ENCODE data around the gene THAP11.
"Not testable (repeated sequence)": the region's sequence is repeated elsewhere in the genome, so short reads cannot be mapped to it uniquely, and the experiment has no call there.

THAP11 gene

DNA sequence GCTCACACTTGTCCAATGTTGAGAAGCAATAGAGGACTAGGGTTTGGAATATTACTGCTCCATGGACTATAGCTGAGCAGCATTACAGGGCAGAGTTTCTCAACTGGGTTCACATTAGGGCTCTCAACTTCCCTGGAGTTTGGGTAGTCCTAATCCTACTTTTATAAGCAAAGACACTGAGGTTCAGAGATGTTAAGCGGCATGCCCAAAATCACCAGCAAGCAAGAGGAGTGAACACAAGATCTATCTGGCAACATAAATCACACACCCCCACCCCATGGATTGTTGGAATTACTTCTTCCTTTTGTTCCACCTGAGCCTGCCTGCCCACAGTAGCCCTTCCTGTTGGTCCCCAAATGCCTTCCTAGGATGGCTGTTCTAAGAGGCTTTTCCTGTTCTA is 30.2 kb upstream of the THAP11 start:
- H3K4me3 ChIP-seq (ENCODE audit: low read depth, low read length), result no peak overlapping the region
- no peaks in the 10 kb centered on the region for H3K9me3 ChIP-seq (ENCODE audit: control insufficient read depth, insufficient read depth, low read length)
- H3K36me3 ChIP-seq (ENCODE audit: control insufficient read depth, insufficient read depth, low read length), result no peaks in the 10 kb centered on the region

GRCh38 chr16:67814567-67814966 is 27.6 kb upstream of the THAP11 start:
- no peak overlapping the region for H3K9ac ChIP-seq (ENCODE audit: low read depth, low read length)

More for the DNA sequence above, 30.2 kb upstream of the THAP11 start:
- H3K27me3 ChIP-seq (ENCODE audit: control insufficient read depth, insufficient read depth, low read length), result no peaks in the 10 kb centered on the region
- H3K9ac ChIP-seq (ENCODE audit: low read depth, low read length), result no peak overlapping the region
- peaks cover 2% of the 10 kb centered on the region for H3K4me1 ChIP-seq (ENCODE audit: control insufficient read depth, insufficient read depth, low read length)

GRCh38 chr16:67820608-67821259 is 21.4 kb upstream of the THAP11 start:
- H3K9ac ChIP-seq (ENCODE audit: low read depth, low read length), result no peak overlapping the region
- peaks cover 2% of the 10 kb centered on the region for H3K4me1 ChIP-seq (ENCODE audit: control insufficient read depth, insufficient read depth, low read length)
- H3K36me3 ChIP-seq (ENCODE audit: control insufficient read depth, insufficient read depth, low read length), result no peaks in the 10 kb centered on the region
- no peaks in the 10 kb centered on the region for H3K9me3 ChIP-seq (ENCODE audit: control insufficient read depth, insufficient read depth, low read length)
- no peaks in the 10 kb centered on the region for H3K27me3 ChIP-seq (ENCODE audit: control insufficient read depth, insufficient read depth, low read length)
- no peak overlapping the region for H3K4me3 ChIP-seq (ENCODE audit: low read depth, low read length)

More at GRCh38 chr16:67814567-67814966, 27.6 kb upstream of the THAP11 start:
- Histone ChIP-seq H3K27me3 (ENCODE audit: control insufficient read depth, insufficient read depth, low read length) (no peaks in the 10 kb centered on the region), H3K9me3 (ENCODE audit: control insufficient read depth, insufficient read depth, low read length) (no peaks in the 10 kb centered on the region), H3K4me3 (ENCODE audit: low read depth, low read length) (no peak overlapping the region), H3K4me1 (ENCODE audit: control insufficient read depth, insufficient read depth, low read length) (peaks cover 2% of the 10 kb centered on the region), H3K36me3 (ENCODE audit: control insufficient read depth, insufficient read depth, low read length) (no peaks in the 10 kb centered on the region)

DNA sequence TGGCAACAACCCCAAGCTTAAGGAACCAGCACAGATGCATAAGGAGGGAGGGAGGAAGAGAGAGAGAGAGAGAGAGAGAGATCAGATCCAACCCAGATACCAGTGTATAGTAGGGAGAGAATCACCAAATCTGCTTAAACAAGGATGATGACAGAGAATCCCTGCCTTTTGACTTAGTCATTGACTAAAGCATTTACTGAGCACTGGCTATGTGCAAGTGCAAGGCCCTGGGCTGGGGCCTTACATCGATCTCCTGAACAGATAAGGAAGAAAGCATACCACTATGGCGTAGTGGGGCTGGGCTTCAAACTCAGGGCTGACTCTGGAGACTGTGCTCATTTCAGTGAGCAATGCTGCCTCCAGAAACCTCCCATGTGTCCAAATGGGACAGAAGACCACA is 19.6 kb upstream of the THAP11 start:
- H3K36me3 ChIP-seq (ENCODE audit: control insufficient read depth, insufficient read depth, low read length), result peaks cover 8% of the 10 kb centered on the region
- H3K9ac ChIP-seq (ENCODE audit: low read depth, low read length), result no peak overlapping the region
- no peaks in the 10 kb centered on the region for H3K9me3 ChIP-seq (ENCODE audit: control insufficient read depth, insufficient read depth, low read length)
- no peaks in the 10 kb centered on the region for H3K27me3 ChIP-seq (ENCODE audit: control insufficient read depth, insufficient read depth, low read length)
- no peaks in the 10 kb centered on the region for H3K4me1 ChIP-seq (ENCODE audit: control insufficient read depth, insufficient read depth, low read length)
- no peak overlapping the region for H3K4me3 ChIP-seq (ENCODE audit: low read depth, low read length)

- no peak overlapping the region for H3K4me3 ChIP-seq (ENCODE audit: low read depth, low read length)
- H3K27me3 ChIP-seq (ENCODE audit: control insufficient read depth, insufficient read depth, low read length), result no peaks in the 10 kb centered on the region
- no peaks in the 10 kb centered on the region for H3K4me1 ChIP-seq (ENCODE audit: control insufficient read depth, insufficient read depth, low read length)
- H3K9ac ChIP-seq (ENCODE audit: low read depth, low read length), result no peak overlapping the region
- peaks cover 29% of the 10 kb centered on the region for H3K36me3 ChIP-seq (ENCODE audit: control insufficient read depth, insufficient read depth, low read length)
- H3K9me3 ChIP-seq (ENCODE audit: control insufficient read depth, insufficient read depth, low read length), result no peaks in the 10 kb centered on the region
Observed at GRCh38 chr16:67825119-67825518, 17.0 kb upstream of the THAP11 start.

- H3K36me3 ChIP-seq (ENCODE audit: control insufficient read depth, insufficient read depth, low read length), result peaks cover 36% of the 10 kb centered on the region
Observed at GRCh38 chr16:67825906-67826305, 16.2 kb upstream of the THAP11 start.

DNA sequence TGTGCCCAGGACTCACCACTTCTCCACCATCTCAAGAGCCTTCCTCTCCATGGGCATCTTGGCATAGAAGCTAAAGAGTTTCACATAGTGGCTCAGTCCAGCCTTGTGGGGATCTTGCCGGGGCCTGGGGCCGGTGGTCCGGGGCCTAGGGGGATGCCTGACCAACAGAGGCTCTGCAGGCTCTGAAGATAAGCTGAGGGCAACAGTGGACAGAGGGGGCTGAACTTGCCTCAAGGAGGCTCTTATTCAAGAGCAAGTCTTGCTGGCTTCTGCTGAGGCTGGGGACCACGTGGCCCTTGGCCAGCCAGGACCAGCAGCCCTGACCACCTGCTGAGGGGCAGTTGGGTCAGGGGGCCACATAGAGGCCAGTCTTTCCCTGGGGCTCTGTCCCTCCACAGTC is 13.5 kb upstream of the THAP11 start:
- H3K9ac ChIP-seq (ENCODE audit: low read depth, low read length), result no peak overlapping the region
- no peak overlapping the region for H3K4me3 ChIP-seq (ENCODE audit: low read depth, low read length)
- H3K27me3 ChIP-seq (ENCODE audit: control insufficient read depth, insufficient read depth, low read length), result no peaks in the 10 kb centered on the region
- H3K9me3 ChIP-seq (ENCODE audit: control insufficient read depth, insufficient read depth, low read length), result no peaks in the 10 kb centered on the region
- peaks cover 47% of the 10 kb centered on the region for H3K36me3 ChIP-seq (ENCODE audit: control insufficient read depth, insufficient read depth, low read length)
- H3K4me1 ChIP-seq (ENCODE audit: control insufficient read depth, insufficient read depth, low read length), result peaks cover 3% of the 10 kb centered on the region

More at GRCh38 chr16:67825906-67826305, 16.2 kb upstream of the THAP11 start:
- H3K9me3 ChIP-seq (ENCODE audit: control insufficient read depth, insufficient read depth, low read length), result no peaks in the 10 kb centered on the region
- no peaks in the 10 kb centered on the region for H3K4me1 ChIP-seq (ENCODE audit: control insufficient read depth, insufficient read depth, low read length)
- no peaks in the 10 kb centered on the region for H3K27me3 ChIP-seq (ENCODE audit: control insufficient read depth, insufficient read depth, low read length)
- no peak overlapping the region for H3K9ac ChIP-seq (ENCODE audit: low read depth, low read length)
- no peak overlapping the region for H3K4me3 ChIP-seq (ENCODE audit: low read depth, low read length)

DNA sequence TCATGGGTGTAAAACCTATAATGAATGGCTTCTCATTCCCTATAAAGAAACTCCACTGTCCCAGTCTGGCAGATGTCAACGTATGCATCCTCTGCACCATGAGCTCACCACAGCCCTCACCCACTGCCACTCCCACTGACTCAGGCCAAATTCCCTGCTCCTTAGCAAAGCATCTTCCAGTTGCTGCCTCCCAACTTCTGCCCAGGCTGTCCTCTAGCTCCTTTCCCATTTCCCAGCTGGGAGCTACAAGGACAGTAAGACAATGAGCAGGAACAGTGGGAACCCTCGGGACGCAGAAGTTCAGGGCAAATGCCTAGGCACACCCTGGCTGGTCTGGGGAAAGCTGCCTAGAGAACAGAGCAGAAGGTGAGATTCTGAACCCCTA is 9.1 kb upstream of the THAP11 start:
- H3K4me3 ChIP-seq (ENCODE audit: low read depth, low read length), result peak overlapping the region; percentile 88
- peak overlapping the region; percentile 68 for H3K9ac ChIP-seq (ENCODE audit: low read depth, low read length)
- no peaks in the 10 kb centered on the region for H3K27me3 ChIP-seq (ENCODE audit: control insufficient read depth, insufficient read depth, low read length)
- peaks cover 3% of the 10 kb centered on the region for H3K4me1 ChIP-seq (ENCODE audit: control insufficient read depth, insufficient read depth, low read length)
- H3K36me3 ChIP-seq (ENCODE audit: control insufficient read depth, insufficient read depth, low read length), result peaks cover 35% of the 10 kb centered on the region
- H3K9me3 ChIP-seq (ENCODE audit: control insufficient read depth, insufficient read depth, low read length), result no peaks in the 10 kb centered on the region

DNA sequence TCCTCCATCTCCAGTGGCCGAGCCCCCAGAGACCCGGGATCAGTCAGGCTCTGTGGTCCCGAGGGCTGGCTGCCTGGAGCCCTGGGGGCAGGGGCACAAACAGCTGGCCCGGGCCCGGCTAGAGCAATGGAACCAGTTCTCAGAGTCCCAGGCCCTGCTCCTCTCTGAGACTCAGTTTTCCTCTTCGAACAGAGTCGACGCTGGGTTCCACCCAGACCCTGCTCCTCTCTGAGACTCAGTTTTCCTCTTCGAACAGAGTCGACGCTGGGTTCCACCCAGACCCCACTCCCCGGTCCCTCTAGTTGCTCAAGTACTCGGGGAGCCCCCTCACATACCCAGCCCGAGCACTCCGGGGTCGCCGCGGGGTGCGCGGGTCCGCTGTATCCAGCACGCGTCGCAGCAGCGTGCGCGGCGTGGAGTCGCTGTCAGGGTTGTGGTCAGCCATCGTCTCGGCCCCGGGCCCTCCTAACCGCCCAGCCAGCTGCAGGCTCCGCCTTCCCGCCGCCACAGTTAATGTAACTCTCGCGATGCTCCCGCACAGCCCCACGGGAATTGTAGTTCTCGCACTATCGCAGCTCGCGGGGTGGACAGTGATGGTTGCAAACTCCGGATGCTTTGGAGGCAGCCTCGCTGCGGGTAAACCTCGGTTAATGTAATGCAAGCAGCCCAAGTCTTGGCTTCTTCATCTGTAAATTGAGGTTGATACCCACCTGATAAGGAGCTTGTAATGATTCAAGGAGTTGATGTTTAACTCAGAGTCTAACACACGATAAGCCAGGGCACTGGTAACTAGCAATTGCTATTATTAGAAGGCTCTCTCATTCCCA is 8.5 kb upstream of the THAP11 start:
- no peaks in the 10 kb centered on the region for H3K27me3 ChIP-seq (ENCODE audit: control insufficient read depth, insufficient read depth, low read length)
- peak overlapping the region; percentile 88 for H3K4me3 ChIP-seq (ENCODE audit: low read depth, low read length)
- H3K9ac ChIP-seq (ENCODE audit: low read depth, low read length), result peak overlapping the region; percentile 68
- peaks cover 3% of the 10 kb centered on the region for H3K4me1 ChIP-seq (ENCODE audit: control insufficient read depth, insufficient read depth, low read length)
- peaks cover 32% of the 10 kb centered on the region for H3K36me3 ChIP-seq (ENCODE audit: control insufficient read depth, insufficient read depth, low read length)
- no peaks in the 10 kb centered on the region for H3K9me3 ChIP-seq (ENCODE audit: control insufficient read depth, insufficient read depth, low read length)

DNA sequence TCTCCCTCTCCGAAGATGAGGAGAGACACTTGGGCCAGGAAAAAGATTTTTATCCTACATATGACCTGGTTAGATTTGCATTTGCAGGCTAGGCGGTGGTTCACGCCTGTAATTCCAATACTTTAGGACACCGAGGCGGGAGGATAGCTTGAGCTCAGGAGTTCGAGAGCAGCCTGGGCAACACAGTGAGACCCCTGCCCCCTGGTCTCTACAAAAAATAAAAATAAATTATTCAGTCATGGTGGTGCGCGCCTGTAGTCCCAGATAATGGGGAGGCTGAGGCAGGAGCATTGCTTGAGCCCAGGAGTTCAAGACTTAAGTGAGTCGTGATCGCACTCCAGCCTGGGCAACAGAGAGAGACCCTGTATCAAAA is 7.9 kb upstream of the THAP11 start:
- H3K9ac ChIP-seq (ENCODE audit: low read depth, low read length), result peak overlapping the region; percentile 2
- no peaks in the 10 kb centered on the region for H3K27me3 ChIP-seq (ENCODE audit: control insufficient read depth, insufficient read depth, low read length)
- H3K4me1 ChIP-seq (ENCODE audit: control insufficient read depth, insufficient read depth, low read length), result peaks cover 3% of the 10 kb centered on the region
- peaks cover 27% of the 10 kb centered on the region for H3K36me3 ChIP-seq (ENCODE audit: control insufficient read depth, insufficient read depth, low read length)
- H3K9me3 ChIP-seq (ENCODE audit: control insufficient read depth, insufficient read depth, low read length), result no peaks in the 10 kb centered on the region
- H3K4me3 ChIP-seq (ENCODE audit: low read depth, low read length), result peak overlapping the region; percentile 88

DNA sequence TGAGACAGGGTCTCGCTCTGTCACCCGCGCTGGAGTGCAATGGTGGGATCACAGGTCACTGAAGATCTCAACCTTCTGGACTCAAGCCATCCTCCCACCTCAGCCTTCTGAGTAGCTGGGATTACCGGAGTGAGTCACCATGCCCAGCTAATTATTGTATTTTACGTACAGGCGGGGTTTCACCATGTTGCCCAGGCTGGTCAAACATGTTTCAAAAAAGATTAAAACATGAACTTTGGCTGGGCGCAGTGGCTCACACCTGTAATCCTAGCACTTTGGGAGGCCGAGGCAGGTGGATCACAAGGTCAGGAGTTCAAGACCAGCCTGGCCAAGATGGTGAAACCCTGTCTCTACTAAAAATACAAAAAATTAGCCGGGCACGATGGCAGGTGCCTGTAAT is 4.9 kb upstream of the THAP11 start:
- H3K9me3 ChIP-seq (ENCODE audit: control insufficient read depth, insufficient read depth, low read length); H3K27me3 ChIP-seq (ENCODE audit: control insufficient read depth, insufficient read depth, low read length); H3K36me3 ChIP-seq (ENCODE audit: control insufficient read depth, insufficient read depth, low read length); H3K4me3 ChIP-seq (ENCODE audit: low read depth, low read length); H3K4me1 ChIP-seq (ENCODE audit: control insufficient read depth, insufficient read depth, low read length); H3K9ac ChIP-seq (ENCODE audit: low read depth, low read length): not testable (repeated sequence)

DNA sequence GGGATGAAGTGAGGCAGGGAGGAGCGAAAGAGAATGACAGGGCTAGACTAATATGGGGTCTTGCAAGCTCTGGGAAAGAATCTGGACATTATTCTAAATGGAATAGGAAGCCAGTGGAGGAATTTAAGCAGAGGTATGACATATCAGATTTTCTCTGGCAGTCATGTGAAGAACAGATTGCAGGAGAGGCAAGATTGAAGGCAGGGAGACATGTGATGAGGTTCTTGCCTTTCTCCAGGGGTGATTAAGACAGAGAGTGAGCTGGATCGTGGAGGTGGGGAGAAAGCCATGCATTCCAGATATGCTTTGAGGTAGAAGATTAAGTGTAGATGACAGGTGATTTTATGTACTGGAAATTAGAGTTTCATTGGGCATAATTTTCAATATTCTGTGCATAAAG is 4.3 kb upstream of the THAP11 start:
- Histone ChIP-seq H3K4me3 (ENCODE audit: low read depth, low read length) (no peak overlapping the region), H3K9me3 (ENCODE audit: control insufficient read depth, insufficient read depth, low read length) (no peaks in the 10 kb centered on the region), H3K9ac (ENCODE audit: low read depth, low read length) (no peak overlapping the region), H3K27me3 (ENCODE audit: control insufficient read depth, insufficient read depth, low read length) (no peaks in the 10 kb centered on the region), H3K4me1 (ENCODE audit: control insufficient read depth, insufficient read depth, low read length) (peaks cover 4% of the 10 kb centered on the region), H3K36me3 (ENCODE audit: control insufficient read depth, insufficient read depth, low read length) (no peaks in the 10 kb centered on the region)
